Left renal cortex interstitium (tissue), 4 donors: Measurements from ENCODE around the gene DEFB119. TPM values are rescaled to one million over a fixed set of nuclear protein-coding genes. Genes with fewer than 3 reads are reported as not detected.

Experiments used
- polyA plus RNA-seq, 4 donors: library from polyadenylated mRNA; unstranded; fragments of 120-200 nt; gene quantifications; one replicate each; pipeline ENCODE4 v1.2.1, GENCODE V29; 2013; ENCODE audit not compliant: insufficient read length in 4 of 4

Gene DEFB119
- polyA plus RNA-seq, 4 donors = not detected

Other genes with a start within 250 kb of the DEFB119 start
- gene DEFB115, start 132.9 kb downstream of the DEFB119 start, polyA plus RNA-seq = not detected
- gene DEFB116, start 82.0 kb downstream of the DEFB119 start, polyA plus RNA-seq = not detected
- not detected for gene DEFB118, start 22.0 kb downstream of the DEFB119 start, polyA plus RNA-seq
- not detected for gene DEFB121, start 15.6 kb upstream of the DEFB119 start, polyA plus RNA-seq
- not detected for gene DEFB123, start 50.0 kb upstream of the DEFB119 start, polyA plus RNA-seq
- gene DEFB124, start 84.5 kb upstream of the DEFB119 start, polyA plus RNA-seq = under 1 TPM in 2 of 4 donors, not detected in 2; 0.19 to 0.37 TPM
- gene REM1, start 84.7 kb upstream of the DEFB119 start, polyA plus RNA-seq = under 1 TPM; 0.42 to 0.91 (median 0.69) TPM
- gene HM13, start 123.9 kb upstream of the DEFB119 start, polyA plus RNA-seq = 100 to 1,000 TPM; 136 to 161 (median 136) TPM
- 100 to 1,000 TPM; 159 to 263 (median 204) TPM for gene ID1, start 214.7 kb upstream of the DEFB119 start, polyA plus RNA-seq
- 1 to 10 TPM; 1.8 to 3.0 (median 2.4) TPM for gene COX4I2, start 247.3 kb upstream of the DEFB119 start, polyA plus RNA-seq